ENCODE results near the gene PBX4.

DNA sequence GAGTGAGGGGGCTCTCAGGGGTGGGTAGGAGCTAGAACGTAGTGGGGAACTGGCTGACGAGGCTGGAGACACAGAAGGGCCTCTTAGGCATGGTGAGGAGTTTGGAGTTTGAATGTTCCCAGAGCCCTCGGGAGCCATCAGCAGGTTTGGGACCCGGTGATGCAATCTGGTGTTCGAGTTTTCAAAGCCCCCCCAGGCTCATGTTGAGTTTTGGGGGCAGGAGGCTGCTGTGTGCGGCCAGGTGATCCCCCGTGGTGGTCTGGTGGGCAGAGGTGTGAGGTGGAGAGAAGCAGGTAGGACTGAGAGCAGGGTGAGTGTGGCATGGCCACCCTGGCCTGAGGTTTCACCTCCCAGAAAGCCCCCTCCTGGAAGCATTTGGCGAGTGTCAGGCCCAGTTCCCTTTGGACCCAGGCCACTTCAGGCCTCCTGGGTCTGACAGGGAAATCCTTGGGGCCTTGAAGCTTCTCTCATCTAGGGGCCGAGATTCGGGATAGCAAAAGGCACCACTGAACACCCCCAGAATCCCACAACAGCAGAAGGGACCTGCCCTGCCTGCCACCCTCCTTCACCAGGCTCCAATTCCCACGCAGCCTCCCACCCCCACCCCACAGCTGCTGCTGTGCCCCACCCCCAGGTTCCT is 88.6 kb downstream of the PBX4 start:
- TF ChIP-seq SUZ12 (IDR thresholded peaks at IDR 0.05; ENCODE audit: extremely low read depth, insufficient read depth, insufficient read length) (no peak), ZNF274 (IDR thresholded peaks at IDR 0.05; ENCODE audit: low read depth, low read length) (no peak)

Data from NT2/D1 (cell line).